ENCODE data around the gene TNFRSF4. TPM values are rescaled to one million over a fixed set of nuclear protein-coding genes. Genes with fewer than 3 reads are reported as not detected.

Gene TNFRSF4
- total RNA-seq, 1 donor = 0.43 TPM

- no peak for TF ChIP-seq CTCF (IDR thresholded peaks at IDR 0.05; ENCODE audit: insufficient read depth, low read depth, low read length)
- no peak for DNase-seq (ENCODE audit: low read depth)
- H3K4me3 ChIP-seq (ENCODE audit: low read depth, low read length) = no peak overlapping the region
Observed at GRCh38 chr1:1185101-1185765, 28.7 kb downstream of the TNFRSF4 start.

DNA sequence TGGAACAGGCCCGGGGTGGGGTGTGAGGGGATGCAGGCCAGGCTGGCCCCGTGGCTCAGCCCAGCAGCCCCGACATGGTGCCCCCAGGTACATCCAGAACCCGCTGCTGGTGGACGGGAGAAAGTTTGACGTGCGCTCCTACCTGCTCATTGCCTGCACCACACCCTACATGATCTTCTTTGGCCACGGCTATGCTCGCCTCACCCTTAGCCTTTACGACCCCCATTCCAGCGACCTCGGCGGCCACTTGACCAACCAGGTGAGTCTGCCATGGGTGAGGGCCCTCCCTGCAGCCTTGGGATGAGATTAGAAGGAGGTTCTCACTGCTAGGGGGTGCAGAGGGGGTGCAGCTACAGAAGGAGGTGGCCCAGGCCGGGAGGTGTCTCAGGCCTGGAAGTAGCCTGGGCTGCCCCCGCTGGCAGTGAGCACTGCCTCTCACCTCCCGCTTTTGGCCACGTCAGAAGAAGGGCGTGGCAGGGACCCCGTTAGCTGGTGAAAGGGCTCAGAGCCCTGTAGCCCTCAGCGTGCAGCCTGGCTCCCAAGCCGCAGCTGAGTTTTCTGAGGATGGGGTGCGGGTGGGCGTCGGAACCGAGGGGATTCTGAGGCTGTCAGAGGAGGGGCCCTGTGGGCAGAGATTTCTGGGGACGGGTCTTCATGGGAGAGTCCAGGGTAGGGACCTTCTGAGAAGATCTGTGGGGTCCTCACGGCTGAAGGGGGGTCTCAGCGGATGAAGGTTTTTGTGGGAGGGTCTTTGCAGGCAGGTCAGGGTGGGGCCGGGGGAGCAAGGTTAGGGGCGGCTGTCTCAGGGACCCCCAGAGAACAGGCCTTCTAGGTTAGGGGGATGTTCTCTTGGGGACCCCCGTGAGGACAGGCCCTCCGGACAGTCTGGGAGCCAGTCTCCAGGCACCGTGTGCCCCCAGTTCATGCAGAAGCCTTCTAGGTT lies 29.8 kb downstream of the TNFRSF4 start:
- DNase-seq (ENCODE audit: low read depth) = no peak
- H3K4me3 ChIP-seq (ENCODE audit: low read depth, low read length) = no peak overlapping the region
- no peak for TF ChIP-seq CTCF (IDR thresholded peaks at IDR 0.05; ENCODE audit: insufficient read depth, low read depth, low read length)

- DNase-seq (ENCODE audit: low read depth) = no peak
- no peak overlapping the region for H3K4me3 ChIP-seq (ENCODE audit: low read depth, low read length)
- TF ChIP-seq CTCF (IDR thresholded peaks at IDR 0.05; ENCODE audit: insufficient read depth, low read depth, low read length) = no peak
Observed at GRCh38 chr1:1183221-1183747, 30.7 kb downstream of the TNFRSF4 start.

DNA sequence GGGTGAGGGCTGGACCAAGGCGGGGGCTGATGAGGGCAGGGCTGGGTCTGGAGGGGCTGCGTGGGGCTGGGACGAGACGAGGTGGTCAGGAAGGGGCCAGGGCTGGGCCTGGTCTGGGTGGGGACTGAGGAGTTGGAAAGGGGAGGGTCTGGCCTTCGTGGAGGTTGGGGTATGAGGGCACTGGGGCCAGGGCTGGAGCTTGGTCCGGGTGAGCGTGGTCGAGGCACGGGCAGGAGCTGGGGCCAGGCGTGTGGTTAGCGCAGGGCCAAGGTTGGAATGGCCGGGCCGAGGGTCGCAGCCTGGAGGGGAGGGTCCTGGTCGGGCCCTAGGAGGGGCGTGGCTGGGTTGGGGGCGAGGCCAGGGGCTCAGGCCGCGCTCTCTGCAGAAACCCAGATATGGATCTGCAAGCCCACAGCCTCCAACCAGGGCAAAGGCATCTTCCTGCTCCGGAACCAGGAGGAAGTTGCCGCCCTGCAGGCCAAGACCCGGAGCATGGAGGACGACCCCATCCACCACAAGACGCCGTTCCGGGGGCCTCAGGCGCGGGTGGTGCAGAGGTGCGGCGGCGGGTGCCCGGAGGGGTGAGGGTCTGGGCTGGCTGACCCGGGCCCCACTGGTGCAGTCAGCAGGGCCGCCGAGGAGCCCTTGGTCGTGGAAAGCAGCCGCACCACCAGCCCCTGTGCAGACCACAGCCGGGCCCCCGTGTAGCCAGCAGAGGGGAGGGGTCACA lies 31.3 kb downstream of the TNFRSF4 start:
- DNase-seq (ENCODE audit: low read depth) = no peak
- no peak for TF ChIP-seq CTCF (IDR thresholded peaks at IDR 0.05; ENCODE audit: insufficient read depth, low read depth, low read length)

GRCh38 chr1:1181938-1182410 lies 32.0 kb downstream of the TNFRSF4 start:
- H3K4me3 ChIP-seq (ENCODE audit: low read depth, low read length) = no peak overlapping the region
- TF ChIP-seq CTCF (IDR thresholded peaks at IDR 0.05; ENCODE audit: insufficient read depth, low read depth, low read length) = no peak
- DNase-seq (ENCODE audit: low read depth) = no peak

More for the DNA sequence above, 31.3 kb downstream of the TNFRSF4 start:
- no peak overlapping the region for H3K4me3 ChIP-seq (ENCODE audit: low read depth, low read length)
